Lower leg skin (tissue), 3 donors: Measurements from ENCODE around the gene FAF2.

Experiments used
- POLR2A ChIP-seq, 2 donors: fragments of 450-650 bp; IDR thresholded peaks; one replicate each; pipeline ENCODE4 v1.6.1; 2016 to 2017; ENCODE audit warnings: antibody characterized with exemption in 2 of 2, mild to moderate bottlenecking in 1 of 2, moderate library complexity in 1 of 2
- TF ChIP-seq, protein P1 (sequence below), 3 donors: fragments of 450-650 bp; IDR thresholded peaks; one replicate each; pipeline ENCODE4 v1.5.1; 2016; ENCODE audit warnings: antibody characterized with exemption in 3 of 3, mild to moderate bottlenecking in 3 of 3, moderate library complexity in 2 of 3

GRCh38 chr5:176471098-176471497 is 22.9 kb downstream of the FAF2 start:
- TF ChIP-seq, protein P1, sequence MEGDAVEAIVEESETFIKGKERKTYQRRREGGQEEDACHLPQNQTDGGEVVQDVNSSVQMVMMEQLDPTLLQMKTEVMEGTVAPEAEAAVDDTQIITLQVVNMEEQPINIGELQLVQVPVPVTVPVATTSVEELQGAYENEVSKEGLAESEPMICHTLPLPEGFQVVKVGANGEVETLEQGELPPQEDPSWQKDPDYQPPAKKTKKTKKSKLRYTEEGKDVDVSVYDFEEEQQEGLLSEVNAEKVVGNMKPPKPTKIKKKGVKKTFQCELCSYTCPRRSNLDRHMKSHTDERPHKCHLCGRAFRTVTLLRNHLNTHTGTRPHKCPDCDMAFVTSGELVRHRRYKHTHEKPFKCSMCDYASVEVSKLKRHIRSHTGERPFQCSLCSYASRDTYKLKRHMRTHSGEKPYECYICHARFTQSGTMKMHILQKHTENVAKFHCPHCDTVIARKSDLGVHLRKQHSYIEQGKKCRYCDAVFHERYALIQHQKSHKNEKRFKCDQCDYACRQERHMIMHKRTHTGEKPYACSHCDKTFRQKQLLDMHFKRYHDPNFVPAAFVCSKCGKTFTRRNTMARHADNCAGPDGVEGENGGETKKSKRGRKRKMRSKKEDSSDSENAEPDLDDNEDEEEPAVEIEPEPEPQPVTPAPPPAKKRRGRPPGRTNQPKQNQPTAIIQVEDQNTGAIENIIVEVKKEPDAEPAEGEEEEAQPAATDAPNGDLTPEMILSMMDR (IDR thresholded peaks at IDR 0.05): no peak
- no peak for TF ChIP-seq POLR2A (IDR thresholded peaks at IDR 0.05)
